Activated naive CD8-positive, alpha-beta T cell (primary cell): Measurements from ENCODE around the gene PAX8.

Experiments used
- H3K27ac Mint-ChIP-seq: one replicate; pipeline ENCODE4 v1.8.0; 2021; ENCODE audit warnings: mixed read lengths
- H3K27me3 Mint-ChIP-seq: one replicate; pipeline ENCODE4 v1.8.0; 2021; ENCODE audit warnings: mixed read lengths
- H3K36me3 Mint-ChIP-seq: one replicate; pipeline ENCODE4 v1.8.0; 2021; ENCODE audit warnings: mixed read lengths
- H3K4me1 Mint-ChIP-seq: one replicate; pipeline ENCODE4 v1.8.0; 2021; ENCODE audit warnings: low read depth, mixed read lengths
- H3K4me3 Mint-ChIP-seq: one replicate; pipeline ENCODE4 v1.8.0; 2021; ENCODE audit warnings: mild to moderate bottlenecking, mixed read lengths
- H3K9me3 Mint-ChIP-seq: one replicate; pipeline ENCODE4 v1.8.0; 2021; ENCODE audit warnings: low read depth, mixed read lengths

PAX8 gene

GRCh38 chr2:113218283-113219091 lies 60.2 kb downstream of the PAX8 start:
- H3K27me3 Mint-ChIP-seq = no peaks in the 10 kb centered on the region
- no peaks in the 10 kb centered on the region for H3K36me3 Mint-ChIP-seq
- peaks cover 24% of the 10 kb centered on the region for H3K4me1 Mint-ChIP-seq
- no peak overlapping the region for H3K4me3 Mint-ChIP-seq
- no peak overlapping the region for H3K27ac Mint-ChIP-seq
- H3K9me3 Mint-ChIP-seq = no peaks in the 10 kb centered on the region

- H3K9me3 Mint-ChIP-seq = no peaks in the 10 kb centered on the region
- H3K36me3 Mint-ChIP-seq = no peaks in the 10 kb centered on the region
- no peak overlapping the region for H3K4me3 Mint-ChIP-seq
- peaks cover 24% of the 10 kb centered on the region for H3K4me1 Mint-ChIP-seq
- no peak overlapping the region for H3K27ac Mint-ChIP-seq
- H3K27me3 Mint-ChIP-seq = no peaks in the 10 kb centered on the region
Measured at GRCh38 chr2:113217455-113218282, 61.1 kb downstream of the PAX8 start.

GRCh38 chr2:113216891-113217454 lies 61.7 kb downstream of the PAX8 start:
- Mint-ChIP-seq H3K27ac (no peak overlapping the region), H3K9me3 (no peaks in the 10 kb centered on the region), H3K4me3 (no peak overlapping the region), H3K36me3 (no peaks in the 10 kb centered on the region), H3K27me3 (no peaks in the 10 kb centered on the region), H3K4me1 (peaks cover 24% of the 10 kb centered on the region)

GRCh38 chr2:113216321-113216720 lies 62.4 kb downstream of the PAX8 start:
- Mint-ChIP-seq H3K9me3 (no peaks in the 10 kb centered on the region), H3K4me3 (no peak overlapping the region), H3K4me1 (peaks cover 24% of the 10 kb centered on the region), H3K27ac (no peak overlapping the region), H3K36me3 (no peaks in the 10 kb centered on the region), H3K27me3 (no peaks in the 10 kb centered on the region)

- Mint-ChIP-seq H3K4me1 (peaks cover 26% of the 10 kb centered on the region), H3K4me3 (no peak overlapping the region), H3K27ac (no peak overlapping the region), H3K27me3 (no peaks in the 10 kb centered on the region), H3K36me3 (no peaks in the 10 kb centered on the region), H3K9me3 (no peaks in the 10 kb centered on the region)
Measured at GRCh38 chr2:113215056-113215455, 63.7 kb downstream of the PAX8 start.

- no peaks in the 10 kb centered on the region for H3K27me3 Mint-ChIP-seq
- no peak overlapping the region for H3K27ac Mint-ChIP-seq
- H3K4me3 Mint-ChIP-seq = no peak overlapping the region
Measured at GRCh38 chr2:113214141-113214540, 64.6 kb downstream of the PAX8 start.

GRCh38 chr2:113213061-113213930 lies 65.4 kb downstream of the PAX8 start:
- Mint-ChIP-seq H3K36me3 (no peaks in the 10 kb centered on the region), H3K27ac (no peak overlapping the region), H3K4me1 (peaks cover 18% of the 10 kb centered on the region), H3K27me3 (no peaks in the 10 kb centered on the region), H3K4me3 (no peak overlapping the region), H3K9me3 (no peaks in the 10 kb centered on the region)

More at GRCh38 chr2:113214141-113214540, 64.6 kb downstream of the PAX8 start:
- H3K9me3 Mint-ChIP-seq = no peaks in the 10 kb centered on the region
- H3K4me1 Mint-ChIP-seq = peaks cover 24% of the 10 kb centered on the region
- no peaks in the 10 kb centered on the region for H3K36me3 Mint-ChIP-seq

- Mint-ChIP-seq H3K27me3 (no peaks in the 10 kb centered on the region), H3K9me3 (no peaks in the 10 kb centered on the region), H3K36me3 (no peaks in the 10 kb centered on the region), H3K4me3 (no peak overlapping the region), H3K4me1 (peaks cover 13% of the 10 kb centered on the region), H3K27ac (no peak overlapping the region)
Measured at GRCh38 chr2:113212245-113213060, 66.3 kb downstream of the PAX8 start.

- no peaks in the 10 kb centered on the region for H3K36me3 Mint-ChIP-seq
- H3K4me1 Mint-ChIP-seq = peaks cover 7% of the 10 kb centered on the region
- no peak overlapping the region for H3K4me3 Mint-ChIP-seq
- H3K9me3 Mint-ChIP-seq = no peaks in the 10 kb centered on the region
- H3K27me3 Mint-ChIP-seq = no peaks in the 10 kb centered on the region
- H3K27ac Mint-ChIP-seq = no peak overlapping the region
Measured at GRCh38 chr2:113211226-113212105, 67.3 kb downstream of the PAX8 start.

- H3K27ac Mint-ChIP-seq = no peak overlapping the region
- no peak overlapping the region for H3K4me3 Mint-ChIP-seq
Measured at GRCh38 chr2:113209646-113210171, 69.0 kb downstream of the PAX8 start.

GRCh38 chr2:113209011-113209645 lies 69.6 kb downstream of the PAX8 start:
- H3K27ac Mint-ChIP-seq = no peak overlapping the region
- no peaks in the 10 kb centered on the region for H3K36me3 Mint-ChIP-seq
- peaks cover 22% of the 10 kb centered on the region for H3K4me1 Mint-ChIP-seq
- no peak overlapping the region for H3K4me3 Mint-ChIP-seq
- H3K9me3 Mint-ChIP-seq = no peaks in the 10 kb centered on the region
- H3K27me3 Mint-ChIP-seq = no peaks in the 10 kb centered on the region

More at GRCh38 chr2:113209646-113210171, 69.0 kb downstream of the PAX8 start:
- no peaks in the 10 kb centered on the region for H3K27me3 Mint-ChIP-seq
- peaks cover 16% of the 10 kb centered on the region for H3K4me1 Mint-ChIP-seq
- H3K9me3 Mint-ChIP-seq = no peaks in the 10 kb centered on the region
- H3K36me3 Mint-ChIP-seq = no peaks in the 10 kb centered on the region

GRCh38 chr2:113208396-113208795 lies 70.3 kb downstream of the PAX8 start:
- Mint-ChIP-seq H3K4me1 (peaks cover 26% of the 10 kb centered on the region), H3K4me3 (no peak overlapping the region), H3K27me3 (no peaks in the 10 kb centered on the region), H3K9me3 (no peaks in the 10 kb centered on the region), H3K27ac (peak overlapping the region; percentile 16), H3K36me3 (peaks cover 2% of the 10 kb centered on the region)
